GM06990 (cell line): ENCODE data around the gene TAF4.
A peak's percentile ranks its signal among the peaks of the same experiment; 100 is the strongest.
"Not testable (repeated sequence)": the region's sequence is repeated elsewhere in the genome, so short reads cannot be mapped to it uniquely, and the experiment has no call there.

Experiments
- DNase-seq: peaks from one replicate; pipeline ENCODE4 v3.0.0-alpha.2; 2011; ENCODE audit not compliant: insufficient read length; ENCODE audit errors: extremely low read depth
- H3K27me3 ChIP-seq: replicated peaks from 2 replicates; pipeline ENCODE4 v1.6.0; 2011; ENCODE audit warnings: low read length; ENCODE audit not compliant: control insufficient read depth, insufficient read depth
- H3K36me3 ChIP-seq: 2 replicates; pipeline ENCODE4 v1.5.1; 2011; ENCODE audit warnings: low read length; ENCODE audit not compliant: control insufficient read depth, insufficient read depth
- H3K4me3 ChIP-seq: replicated peaks from 2 replicates; pipeline ENCODE4 v1.5.1; 2011; ENCODE audit warnings: low read depth, mild to moderate bottlenecking, control low read depth, low read length
- CTCF ChIP-seq: IDR thresholded peaks from 2 replicates; pipeline ENCODE4 v1.5.1; 2011; ENCODE audit warnings: low read length, control low read depth, mild to moderate bottlenecking, inconsistent platforms; ENCODE audit not compliant: insufficient read depth, poor library complexity, severe bottlenecking

Gene TAF4

GRCh38 chr20:61983965-61984364, 81.7 kb downstream of the TAF4 start:
- Histone ChIP-seq H3K36me3 (peaks cover 14% of the 10 kb centered on the region), H3K4me3 (no peak overlapping the region), H3K27me3 (no peaks in the 10 kb centered on the region)
- no peak for TF ChIP-seq CTCF
- no peak for DNase-seq

GRCh38 chr20:61982951-61983315, 82.7 kb downstream of the TAF4 start:
- no peak for DNase-seq
- TF ChIP-seq CTCF, result no peak
- Histone ChIP-seq H3K4me3 (no peak overlapping the region), H3K36me3 (peaks cover 12% of the 10 kb centered on the region), H3K27me3 (no peaks in the 10 kb centered on the region)

GRCh38 chr20:61982191-61982950, 83.3 kb downstream of the TAF4 start:
- no peak overlapping the region for H3K4me3 ChIP-seq
- no peaks in the 10 kb centered on the region for H3K27me3 ChIP-seq
- H3K36me3 ChIP-seq, result peaks cover 10% of the 10 kb centered on the region
- no peak for TF ChIP-seq CTCF
- no peak for DNase-seq

GRCh38 chr20:61981691-61982090, 84.0 kb downstream of the TAF4 start:
- DNase-seq, H3K4me3 ChIP-seq, H3K36me3 ChIP-seq, H3K27me3 ChIP-seq: not testable (repeated sequence)

- H3K36me3 ChIP-seq, result peaks cover 11% of the 10 kb centered on the region
- H3K4me3 ChIP-seq, result no peak overlapping the region
- no peaks in the 10 kb centered on the region for H3K27me3 ChIP-seq
- TF ChIP-seq CTCF, result peak; percentile 75
- DNase-seq, result no peak
Measured at GRCh38 chr20:61980647-61981583, 84.8 kb downstream of the TAF4 start.

- H3K36me3 ChIP-seq, result peaks cover 9% of the 10 kb centered on the region
- TF ChIP-seq CTCF, result no peak
- H3K27me3 ChIP-seq, result no peaks in the 10 kb centered on the region
- no peak overlapping the region for H3K4me3 ChIP-seq
- DNase-seq, result no peak
Measured at GRCh38 chr20:61979701-61980635, 85.7 kb downstream of the TAF4 start.
